Measurements from ENCODE around the gene FLNB.

FLNB gene

DNA sequence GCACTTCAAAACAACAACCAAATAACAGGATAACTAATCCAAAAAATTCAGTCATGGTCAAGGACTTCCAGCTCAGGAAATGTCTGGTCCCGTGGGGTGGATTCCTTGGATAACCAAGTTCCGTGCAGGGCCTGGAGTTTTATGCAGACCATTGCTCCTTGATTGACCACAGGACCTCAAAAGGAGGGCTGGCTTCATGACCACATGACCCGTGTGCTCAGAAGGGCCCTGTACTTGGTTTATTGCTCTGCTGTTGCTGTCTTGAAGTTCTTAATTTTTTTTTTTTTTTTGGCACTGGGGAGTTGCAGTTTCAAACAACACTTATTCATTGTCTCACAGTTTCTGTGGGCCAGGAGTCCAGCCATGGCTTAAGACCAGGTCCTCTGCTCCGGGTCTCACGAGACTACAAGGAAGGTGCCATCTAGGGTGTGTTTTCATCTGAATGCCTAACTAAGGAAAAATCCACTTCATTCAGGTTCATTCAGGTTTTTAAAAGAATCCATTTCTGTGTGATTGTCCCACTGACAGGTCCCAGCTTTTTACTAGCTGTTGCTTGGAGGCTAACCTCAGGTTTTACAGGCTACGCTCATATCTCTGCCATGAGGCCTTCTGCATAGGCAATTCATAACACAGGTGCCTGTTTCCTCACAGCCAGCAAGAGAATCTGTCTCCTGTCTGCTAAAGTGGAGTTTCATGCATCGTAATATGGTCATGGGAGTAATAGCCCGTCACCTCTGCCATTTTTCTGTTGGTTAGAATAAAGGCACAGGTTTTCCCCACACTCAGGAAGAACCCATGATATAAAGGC, 65.3 kb downstream of the FLNB start:
- in situ Hi-C loops (cut with HindIII; ENCODE audit: low sequenced_read_pairs) = no loop called here
- H3K4me3 ChIP-seq (ENCODE audit: low read depth, low read length) = no peak overlapping the region
- DNase-seq (ENCODE audit: low read depth, low spot score) = no peak
- TF ChIP-seq, protein P1, sequence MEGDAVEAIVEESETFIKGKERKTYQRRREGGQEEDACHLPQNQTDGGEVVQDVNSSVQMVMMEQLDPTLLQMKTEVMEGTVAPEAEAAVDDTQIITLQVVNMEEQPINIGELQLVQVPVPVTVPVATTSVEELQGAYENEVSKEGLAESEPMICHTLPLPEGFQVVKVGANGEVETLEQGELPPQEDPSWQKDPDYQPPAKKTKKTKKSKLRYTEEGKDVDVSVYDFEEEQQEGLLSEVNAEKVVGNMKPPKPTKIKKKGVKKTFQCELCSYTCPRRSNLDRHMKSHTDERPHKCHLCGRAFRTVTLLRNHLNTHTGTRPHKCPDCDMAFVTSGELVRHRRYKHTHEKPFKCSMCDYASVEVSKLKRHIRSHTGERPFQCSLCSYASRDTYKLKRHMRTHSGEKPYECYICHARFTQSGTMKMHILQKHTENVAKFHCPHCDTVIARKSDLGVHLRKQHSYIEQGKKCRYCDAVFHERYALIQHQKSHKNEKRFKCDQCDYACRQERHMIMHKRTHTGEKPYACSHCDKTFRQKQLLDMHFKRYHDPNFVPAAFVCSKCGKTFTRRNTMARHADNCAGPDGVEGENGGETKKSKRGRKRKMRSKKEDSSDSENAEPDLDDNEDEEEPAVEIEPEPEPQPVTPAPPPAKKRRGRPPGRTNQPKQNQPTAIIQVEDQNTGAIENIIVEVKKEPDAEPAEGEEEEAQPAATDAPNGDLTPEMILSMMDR (IDR thresholded peaks at IDR 0.05; ENCODE audit: low read depth, low read length) = no peak

- TF ChIP-seq, protein P1 (IDR thresholded peaks at IDR 0.05; ENCODE audit: low read depth, low read length) = no peak
- no peak for DNase-seq (ENCODE audit: low read depth, low spot score)
- in situ Hi-C loops (cut with HindIII; ENCODE audit: low sequenced_read_pairs) = no loop called here
- H3K4me3 ChIP-seq (ENCODE audit: low read depth, low read length) = no peak overlapping the region
These were observed 66.0 kb downstream of the FLNB start for GRCh38 chr3:58074116-58074715.

DNA sequence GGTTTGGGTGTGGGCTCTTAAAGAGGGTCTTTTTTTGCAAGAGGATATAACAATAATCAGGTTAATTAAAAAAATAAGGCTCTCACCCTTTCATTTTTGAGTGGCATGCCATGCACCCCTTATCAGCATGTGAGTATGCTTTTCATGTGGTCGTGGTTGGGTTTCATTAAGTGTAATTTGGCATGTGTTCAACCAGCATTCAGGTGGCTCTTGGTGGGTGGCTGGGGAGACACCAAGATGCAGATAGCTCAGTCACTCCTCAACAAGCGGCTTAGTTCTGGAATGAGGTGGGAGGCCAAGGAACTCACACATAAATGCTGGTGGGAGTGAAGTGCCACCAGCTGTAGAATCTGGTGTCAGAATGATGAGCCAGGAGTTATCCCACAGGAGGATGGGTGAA, 66.8 kb downstream of the FLNB start:
- TF ChIP-seq, protein P1 (IDR thresholded peaks at IDR 0.05; ENCODE audit: low read depth, low read length) = no peak
- in situ Hi-C loops (cut with HindIII; ENCODE audit: low sequenced_read_pairs) = no loop called here
- H3K4me3 ChIP-seq (ENCODE audit: low read depth, low read length) = no peak overlapping the region
- no peak for DNase-seq (ENCODE audit: low read depth, low spot score)

GRCh38 chr3:58077596-58078285, 69.5 kb downstream of the FLNB start:
- DNase-seq (ENCODE audit: low read depth, low spot score) = peak; percentile 36
- in situ Hi-C loops (cut with HindIII; ENCODE audit: low sequenced_read_pairs) = no loop called here
- no peak overlapping the region for H3K4me3 ChIP-seq (ENCODE audit: low read depth, low read length)
- TF ChIP-seq, protein P1 (IDR thresholded peaks at IDR 0.05; ENCODE audit: low read depth, low read length) = no peak

DNA sequence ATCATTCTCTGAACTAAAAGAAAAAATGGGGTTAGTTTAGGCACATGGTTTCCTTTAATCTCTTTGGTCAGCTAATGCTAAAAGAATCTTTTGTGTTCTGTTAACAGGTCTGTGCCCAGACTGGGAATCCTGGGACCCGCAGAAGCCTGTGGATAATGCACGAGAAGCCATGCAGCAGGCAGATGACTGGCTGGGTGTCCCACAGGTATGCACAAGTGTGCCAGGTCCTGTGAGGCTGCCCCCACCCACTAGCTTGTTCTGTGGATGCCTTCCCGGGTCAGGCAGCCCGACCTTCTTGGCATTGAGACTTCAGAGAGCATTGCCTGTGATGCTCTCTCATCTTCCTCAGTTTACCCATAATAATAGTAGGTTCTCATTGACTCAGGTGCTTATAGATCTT, 70.4 kb downstream of the FLNB start:
- DNase-seq (ENCODE audit: low read depth, low spot score) = no peak
- TF ChIP-seq, protein P1 (IDR thresholded peaks at IDR 0.05; ENCODE audit: low read depth, low read length) = no peak
- in situ Hi-C loops (cut with HindIII; ENCODE audit: low sequenced_read_pairs) = no loop called here
- H3K4me3 ChIP-seq (ENCODE audit: low read depth, low read length) = no peak overlapping the region

GRCh38 chr3:58079773-58080172, 71.6 kb downstream of the FLNB start:
- DNase-seq (ENCODE audit: low read depth, low spot score) = peak; percentile 60
- TF ChIP-seq, protein P1 (IDR thresholded peaks at IDR 0.05; ENCODE audit: low read depth, low read length) = no peak
- in situ Hi-C loops (cut with HindIII; ENCODE audit: low sequenced_read_pairs) = no loop called here
- no peak overlapping the region for H3K4me3 ChIP-seq (ENCODE audit: low read depth, low read length)

Measured in astrocyte of the spinal cord (primary cell).